Measurements from ENCODE around the gene CDKL5.

CDKL5 gene

GRCh38 chrX:18461431-18461830 lies 36.0 kb downstream of the CDKL5 start:
- FAIRE-seq, result no peak

- FAIRE-seq, result peak; percentile 56
Measured at GRCh38 chrX:18464499-18464898, 39.1 kb downstream of the CDKL5 start.

GRCh38 chrX:18465051-18465450 lies 39.6 kb downstream of the CDKL5 start:
- no peak for FAIRE-seq

- FAIRE-seq, result peak; percentile 47
Measured at GRCh38 chrX:18468599-18468998, 43.2 kb downstream of the CDKL5 start.

- FAIRE-seq, result peak; percentile 5
Measured at GRCh38 chrX:18471296-18471695, 45.9 kb downstream of the CDKL5 start.

- FAIRE-seq, result no peak
Measured at GRCh38 chrX:18490806-18491555, 65.6 kb downstream of the CDKL5 start.

- FAIRE-seq, result peak; percentile 82
Measured at GRCh38 chrX:18491587-18492340, 66.4 kb downstream of the CDKL5 start.

- FAIRE-seq, result no peak
Measured at GRCh38 chrX:18534949-18535348, 109.5 kb downstream of the CDKL5 start.

- FAIRE-seq, result no peak
Measured at GRCh38 chrX:18537068-18537467, 111.7 kb downstream of the CDKL5 start.

- FAIRE-seq, result no peak
Measured at GRCh38 chrX:18537524-18537923, 112.1 kb downstream of the CDKL5 start.

GRCh38 chrX:18542131-18542530 lies 116.7 kb downstream of the CDKL5 start:
- FAIRE-seq, result no peak

GRCh38 chrX:18542905-18543304 lies 117.5 kb downstream of the CDKL5 start:
- no peak for FAIRE-seq

GRCh38 chrX:18543738-18544137 lies 118.3 kb downstream of the CDKL5 start:
- no peak for FAIRE-seq

- no peak for FAIRE-seq
Measured at GRCh38 chrX:18545771-18546170, 120.4 kb downstream of the CDKL5 start.

- FAIRE-seq, result no peak
Measured at GRCh38 chrX:18548996-18549395, 123.6 kb downstream of the CDKL5 start.

GRCh38 chrX:18549643-18550042 lies 124.2 kb downstream of the CDKL5 start:
- FAIRE-seq, result no peak

GRCh38 chrX:18557879-18558278 lies 132.5 kb downstream of the CDKL5 start:
- FAIRE-seq, result no peak

GRCh38 chrX:18558799-18559198 lies 133.4 kb downstream of the CDKL5 start:
- no peak for FAIRE-seq

GRCh38 chrX:18561020-18561419 lies 135.6 kb downstream of the CDKL5 start:
- no peak for FAIRE-seq

GRCh38 chrX:18565727-18566126 lies 140.3 kb downstream of the CDKL5 start:
- no peak for FAIRE-seq

GRCh38 chrX:18566748-18567147 lies 141.3 kb downstream of the CDKL5 start:
- no peak for FAIRE-seq

- FAIRE-seq, result no peak
Measured at GRCh38 chrX:18573556-18573955, 148.1 kb downstream of the CDKL5 start.

- no peak for FAIRE-seq
Measured at GRCh38 chrX:18574591-18574990, 149.2 kb downstream of the CDKL5 start.

- no peak for FAIRE-seq
Measured at GRCh38 chrX:18575744-18576143, 150.3 kb downstream of the CDKL5 start.
